Superior temporal gyrus (tissue), 1 donor: ENCODE results near the gene AP2A2.

Experiments
- DNase-seq: peaks from one replicate; pipeline ENCODE4 v3.0.0-alpha.2; 2016; ENCODE audit errors: extremely low spot score

Gene AP2A2

DNA sequence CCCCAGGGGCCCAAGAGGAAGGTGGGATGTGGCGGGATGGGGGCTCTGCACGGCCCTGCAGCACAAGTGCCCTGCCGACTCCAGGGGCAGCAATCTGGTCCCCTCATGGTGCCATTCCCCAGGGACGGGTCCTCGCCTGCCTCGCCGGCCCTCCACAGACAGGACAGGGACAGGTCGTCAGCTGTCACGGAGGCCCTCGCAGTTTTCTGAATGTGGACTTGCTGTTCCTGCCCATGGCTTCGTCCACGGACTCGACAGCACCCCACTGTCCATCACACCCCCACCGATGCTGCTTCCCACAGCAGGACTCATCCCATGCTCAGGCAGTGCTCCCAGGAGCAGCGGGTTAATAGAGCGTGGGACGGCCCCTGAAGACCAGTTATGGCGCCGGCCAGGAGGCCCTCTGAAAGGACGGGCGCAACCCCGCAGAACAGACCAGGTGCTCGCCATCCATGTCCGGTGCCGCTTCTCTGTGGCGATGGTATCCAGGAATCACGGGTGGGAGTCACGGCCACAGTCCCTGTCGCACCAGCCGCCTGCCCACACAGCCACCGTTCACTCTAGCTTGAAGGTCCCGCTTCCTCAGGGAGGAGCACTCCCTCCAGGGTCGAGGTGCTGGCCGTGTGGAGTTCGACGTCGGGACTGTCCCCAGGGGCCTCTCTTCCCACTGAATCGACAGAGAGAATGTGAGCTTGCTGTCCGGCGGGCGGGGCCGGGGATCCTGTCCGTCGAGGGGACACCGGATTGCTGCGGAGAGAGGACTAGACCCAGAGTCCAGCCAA, 130.5 kb downstream of the AP2A2 start:
- no peak for DNase-seq

DNA sequence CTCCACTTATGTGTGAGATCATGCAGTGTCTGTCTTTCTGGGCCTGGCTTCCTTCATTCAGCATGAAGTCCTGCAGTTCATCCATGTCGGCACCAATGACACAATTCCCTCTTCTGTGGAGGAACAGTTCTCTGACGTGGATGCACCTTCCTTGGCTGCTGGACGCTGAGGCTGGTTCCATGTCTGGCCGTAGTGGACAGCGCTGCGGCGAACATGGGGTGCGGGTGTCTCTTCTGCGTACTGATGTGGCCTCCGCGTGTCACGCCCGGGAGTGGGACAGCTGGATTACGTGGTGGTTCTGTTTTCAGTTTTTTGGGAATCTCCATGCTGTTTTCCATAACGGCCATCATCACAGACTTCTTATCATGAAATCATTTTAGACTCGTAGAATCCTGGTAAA, 132.1 kb downstream of the AP2A2 start:
- no peak for DNase-seq

DNA sequence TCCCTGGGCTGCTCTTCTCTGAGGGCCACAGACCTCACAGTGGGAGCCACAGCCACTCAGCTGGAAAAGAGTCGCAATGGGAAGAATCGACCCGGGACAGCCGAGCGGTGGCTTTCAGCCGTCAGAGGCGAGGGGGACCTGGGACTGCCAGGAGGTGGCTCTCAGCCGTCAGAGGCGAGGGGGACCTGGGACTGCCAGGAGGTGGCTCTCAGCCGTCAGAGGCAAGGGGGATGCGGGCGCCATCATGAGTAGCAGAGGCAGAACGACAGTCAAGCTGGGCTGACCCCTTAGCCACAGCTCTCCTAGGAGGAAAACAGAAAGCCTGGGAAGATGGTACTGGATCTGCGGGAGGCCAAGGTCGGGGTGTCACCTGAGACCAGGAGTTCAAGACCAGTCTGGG, 134.1 kb downstream of the AP2A2 start:
- no peak for DNase-seq

DNA sequence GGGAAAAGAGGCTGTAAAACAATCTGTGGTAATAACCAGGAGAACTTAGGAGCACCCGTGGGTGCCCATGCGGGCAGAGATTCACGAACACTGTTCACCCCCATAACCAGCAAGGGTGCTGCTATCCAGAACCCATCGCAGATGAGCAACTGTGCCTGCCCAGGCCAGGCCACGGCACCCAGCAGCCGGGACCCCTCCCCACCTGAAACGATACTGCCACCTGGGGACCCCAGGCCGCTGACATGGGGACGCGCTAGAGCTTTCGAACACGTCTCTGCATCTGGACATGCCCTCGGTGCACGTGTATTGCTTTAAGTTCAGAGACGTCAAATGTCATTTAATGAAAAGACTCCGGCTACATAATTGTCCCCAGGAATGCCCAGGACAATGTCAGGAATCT, 134.7 kb downstream of the AP2A2 start:
- DNase-seq: no peak

DNA sequence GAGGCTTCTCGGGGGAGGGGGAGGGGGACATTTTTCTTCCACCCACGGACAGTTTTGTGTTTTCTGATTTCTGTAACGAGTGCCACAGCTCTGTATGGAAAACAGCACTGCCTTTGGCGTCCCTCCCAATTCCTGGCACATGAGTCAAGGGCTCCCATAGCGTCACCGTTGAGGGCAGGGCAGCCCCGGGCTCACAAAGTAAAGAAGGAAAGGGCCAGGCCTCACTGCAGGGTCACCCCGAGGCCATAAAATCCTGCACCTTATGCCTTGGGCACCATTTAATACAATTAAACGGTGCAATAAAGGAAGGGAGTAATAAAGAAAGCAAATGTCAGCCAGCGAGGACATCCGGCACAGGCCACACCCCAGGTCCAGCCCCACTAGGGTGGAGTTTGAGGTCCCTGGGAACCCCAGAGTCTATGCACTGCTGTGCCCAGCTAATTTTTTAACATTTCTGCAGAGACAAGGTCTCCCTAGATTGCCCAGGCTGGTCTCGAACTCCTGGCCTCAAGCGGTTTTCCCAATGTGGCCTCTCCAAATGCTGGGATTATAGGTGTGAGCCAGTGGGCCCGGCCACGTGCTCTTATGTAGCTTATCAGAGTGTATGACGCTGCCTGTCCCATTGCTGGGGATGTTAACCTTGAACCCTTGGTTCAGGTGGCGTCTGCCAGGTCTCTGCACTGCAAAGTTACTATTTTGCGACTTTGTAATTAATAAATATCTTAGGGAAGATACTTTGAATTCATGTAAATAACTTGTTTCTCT, 135.4 kb downstream of the AP2A2 start:
- DNase-seq: no peak
